ENCODE data around the gene WRAP53. TPM values are rescaled to one million over a fixed set of nuclear protein-coding genes. Genes with fewer than 3 reads are reported as not detected.
A peak's percentile ranks its signal among the peaks of the same experiment; 100 is the strongest.

WRAP53 gene
- total RNA-seq, 1 donor from 2014 or later, result 7.3 TPM

DNA sequence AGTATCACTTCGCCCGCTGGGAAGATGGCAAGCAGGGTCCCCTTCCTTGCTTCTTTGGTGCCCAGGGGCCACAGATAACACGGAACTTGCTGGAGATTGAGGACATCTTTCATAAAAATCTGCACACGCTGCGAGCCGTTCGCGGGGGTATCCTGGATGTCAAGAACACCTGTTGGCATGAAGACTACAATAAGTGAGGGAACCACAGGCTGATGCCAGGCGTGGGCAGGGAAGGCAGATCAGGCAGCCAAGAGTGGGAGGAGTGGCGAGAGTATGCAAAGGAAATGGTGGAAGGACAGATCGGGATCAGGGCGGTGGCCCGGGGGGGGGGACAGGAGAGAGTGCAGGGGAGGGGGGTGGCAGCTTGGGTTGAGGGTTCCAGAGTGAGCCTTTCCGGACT is 51.5 kb downstream of the WRAP53 start:
- H3K36me3 ChIP-seq (ENCODE audit: control insufficient read depth in 3 of 3, insufficient read depth in 3 of 3, low read length in 3 of 3), result no peaks in the 10 kb centered on the region
- H3K4me3 ChIP-seq (ENCODE audit: low read length in 3 of 3), result no peak overlapping the region
- no peak overlapping the region for H3K9ac ChIP-seq (ENCODE audit: low read depth in 1 of 3, low read length in 3 of 3)
- no peaks in the 10 kb centered on the region for H3K9me3 ChIP-seq (ENCODE audit: control insufficient read depth in 3 of 3, low read length in 3 of 3)
- H3K27ac ChIP-seq (ENCODE audit: low read depth, low read length), result no peak overlapping the region
- H3K27me3 ChIP-seq (ENCODE audit: control insufficient read depth in 3 of 3, insufficient read depth in 3 of 3, low read length in 3 of 3), result peaks cover 20 to 33% (median 27%) of the 10 kb centered on the region in 3 donors
- H3K4me1 ChIP-seq (ENCODE audit: control insufficient read depth in 3 of 3, insufficient read depth in 3 of 3, low read length in 3 of 3), result peaks cover 0 to 2% (median 0%) of the 10 kb centered on the region in 3 donors

DNA sequence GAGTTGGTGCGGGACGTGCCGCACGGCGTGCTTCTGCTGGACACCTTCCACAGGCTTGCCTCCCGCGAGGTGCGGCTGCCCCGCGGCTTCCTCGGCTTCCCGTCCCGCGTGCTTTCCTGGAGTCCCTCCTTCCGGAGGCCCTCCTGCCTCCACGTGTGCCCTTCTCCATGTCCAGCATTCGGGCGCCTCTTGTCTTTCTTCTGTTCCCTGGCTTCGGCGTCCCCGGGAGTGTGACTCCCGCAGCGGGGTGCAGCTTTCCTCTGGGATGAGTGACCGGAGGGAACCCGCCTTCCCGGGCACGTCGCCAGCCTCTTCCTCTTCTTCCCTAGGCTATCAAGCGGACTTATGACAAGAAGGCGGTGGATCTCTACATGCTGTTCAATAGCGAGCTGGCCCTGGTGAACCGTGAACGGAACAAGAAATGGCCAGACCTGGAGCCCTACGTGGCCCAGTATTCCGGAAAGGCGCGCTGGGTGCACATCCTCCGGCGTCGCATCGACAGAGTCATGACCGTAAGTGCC is 52.3 kb downstream of the WRAP53 start:
- no peak overlapping the region for H3K27ac ChIP-seq (ENCODE audit: low read depth, low read length)

DNA sequence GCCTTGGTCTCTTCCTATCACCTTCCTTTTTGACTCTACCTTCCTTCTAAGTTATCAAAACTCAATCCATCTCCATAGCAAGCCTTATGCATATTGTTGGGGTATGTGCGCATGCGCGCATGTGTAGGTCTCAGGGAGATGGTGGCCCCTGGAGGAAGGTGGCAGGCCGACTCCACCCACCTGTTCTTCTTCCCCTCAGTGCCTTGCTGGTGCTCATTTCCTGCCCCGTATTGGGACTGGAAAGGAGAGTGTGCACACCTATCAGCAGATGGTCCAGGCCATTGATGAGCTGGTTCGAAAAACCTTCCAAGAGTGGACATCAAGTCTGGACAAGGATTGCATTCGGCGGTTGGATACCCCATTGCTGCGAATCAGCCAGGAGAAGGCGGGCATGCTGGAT is 54.5 kb downstream of the WRAP53 start:
- peaks cover 14 to 21% (median 19%) of the 10 kb centered on the region in 3 donors for H3K27me3 ChIP-seq (ENCODE audit: control insufficient read depth in 3 of 3, insufficient read depth in 3 of 3, low read length in 3 of 3)
- no peak overlapping the region for H3K27ac ChIP-seq (ENCODE audit: low read depth, low read length)
- no peaks in the 10 kb centered on the region for H3K36me3 ChIP-seq (ENCODE audit: control insufficient read depth in 3 of 3, insufficient read depth in 3 of 3, low read length in 3 of 3)
- H3K9me3 ChIP-seq (ENCODE audit: control insufficient read depth in 3 of 3, low read length in 3 of 3), result no peaks in the 10 kb centered on the region
- H3K9ac ChIP-seq (ENCODE audit: low read depth in 1 of 3, low read length in 3 of 3), result no peak overlapping the region
- peaks cover 0 to 2% (median 0%) of the 10 kb centered on the region in 3 donors for H3K4me1 ChIP-seq (ENCODE audit: control insufficient read depth in 3 of 3, insufficient read depth in 3 of 3, low read length in 3 of 3)
- no peak overlapping the region for H3K4me3 ChIP-seq (ENCODE audit: low read length in 3 of 3)

More for the DNA sequence above, 52.3 kb downstream of the WRAP53 start:
- no peaks in the 10 kb centered on the region for H3K9me3 ChIP-seq (ENCODE audit: control insufficient read depth in 3 of 3, low read length in 3 of 3)
- peaks cover 0 to 2% (median 0%) of the 10 kb centered on the region in 3 donors for H3K4me1 ChIP-seq (ENCODE audit: control insufficient read depth in 3 of 3, insufficient read depth in 3 of 3, low read length in 3 of 3)
- no peaks in the 10 kb centered on the region for H3K36me3 ChIP-seq (ENCODE audit: control insufficient read depth in 3 of 3, insufficient read depth in 3 of 3, low read length in 3 of 3)
- peak overlapping the region in 2 of 3 donors; percentile 20 to 29 for H3K4me3 ChIP-seq (ENCODE audit: low read length in 3 of 3)
- H3K9ac ChIP-seq (ENCODE audit: low read depth in 1 of 3, low read length in 3 of 3), result no peak overlapping the region
- peaks cover 20 to 33% (median 27%) of the 10 kb centered on the region in 3 donors for H3K27me3 ChIP-seq (ENCODE audit: control insufficient read depth in 3 of 3, insufficient read depth in 3 of 3, low read length in 3 of 3)

GRCh38 chr17:7744416-7744815 is 56.1 kb downstream of the WRAP53 start:
- Histone ChIP-seq H3K9ac (ENCODE audit: low read depth in 1 of 3, low read length in 3 of 3) (no peak overlapping the region), H3K27ac (ENCODE audit: low read depth, low read length) (no peak overlapping the region), H3K27me3 (ENCODE audit: control insufficient read depth in 3 of 3, insufficient read depth in 3 of 3, low read length in 3 of 3) (peaks cover 12 to 24% (median 14%) of the 10 kb centered on the region in 3 donors), H3K9me3 (ENCODE audit: control insufficient read depth in 3 of 3, low read length in 3 of 3) (no peaks in the 10 kb centered on the region), H3K36me3 (ENCODE audit: control insufficient read depth in 3 of 3, insufficient read depth in 3 of 3, low read length in 3 of 3) (no peaks in the 10 kb centered on the region), H3K4me1 (ENCODE audit: control insufficient read depth in 3 of 3, insufficient read depth in 3 of 3, low read length in 3 of 3) (peaks cover 0 to 2% (median 0%) of the 10 kb centered on the region in 3 donors), H3K4me3 (ENCODE audit: low read length in 3 of 3) (no peak overlapping the region)

- H3K9ac ChIP-seq (ENCODE audit: low read depth in 1 of 3, low read length in 3 of 3), result no peak overlapping the region
- H3K9me3 ChIP-seq (ENCODE audit: control insufficient read depth in 3 of 3, low read length in 3 of 3), result no peaks in the 10 kb centered on the region
- H3K4me1 ChIP-seq (ENCODE audit: control insufficient read depth in 3 of 3, insufficient read depth in 3 of 3, low read length in 3 of 3), result no peaks in the 10 kb centered on the region
- H3K4me3 ChIP-seq (ENCODE audit: low read length in 3 of 3), result no peak overlapping the region
- H3K27me3 ChIP-seq (ENCODE audit: control insufficient read depth in 3 of 3, insufficient read depth in 3 of 3, low read length in 3 of 3), result peaks cover 3 to 12% (median 5%) of the 10 kb centered on the region in 3 donors
- no peak overlapping the region for H3K27ac ChIP-seq (ENCODE audit: low read depth, low read length)
- H3K36me3 ChIP-seq (ENCODE audit: control insufficient read depth in 3 of 3, insufficient read depth in 3 of 3, low read length in 3 of 3), result no peaks in the 10 kb centered on the region
Measured at GRCh38 chr17:7745748-7746470, 57.6 kb downstream of the WRAP53 start.

- H3K9me3 ChIP-seq (ENCODE audit: control insufficient read depth in 3 of 3, low read length in 3 of 3), result no peaks in the 10 kb centered on the region
- no peak overlapping the region for H3K9ac ChIP-seq (ENCODE audit: low read depth in 1 of 3, low read length in 3 of 3)
- no peak overlapping the region for H3K4me3 ChIP-seq (ENCODE audit: low read length in 3 of 3)
- no peak overlapping the region for H3K27ac ChIP-seq (ENCODE audit: low read depth, low read length)
- H3K27me3 ChIP-seq (ENCODE audit: control insufficient read depth in 3 of 3, insufficient read depth in 3 of 3, low read length in 3 of 3), result peaks cover 0 to 7% (median 4%) of the 10 kb centered on the region in 3 donors
- H3K4me1 ChIP-seq (ENCODE audit: control insufficient read depth in 3 of 3, insufficient read depth in 3 of 3, low read length in 3 of 3), result no peaks in the 10 kb centered on the region
- H3K36me3 ChIP-seq (ENCODE audit: control insufficient read depth in 3 of 3, insufficient read depth in 3 of 3, low read length in 3 of 3), result no peaks in the 10 kb centered on the region
Measured at GRCh38 chr17:7747635-7748071, 59.4 kb downstream of the WRAP53 start.

- H3K36me3 ChIP-seq (ENCODE audit: control insufficient read depth in 3 of 3, insufficient read depth in 3 of 3, low read length in 3 of 3), result no peaks in the 10 kb centered on the region
- no peaks in the 10 kb centered on the region for H3K4me1 ChIP-seq (ENCODE audit: control insufficient read depth in 3 of 3, insufficient read depth in 3 of 3, low read length in 3 of 3)
- H3K9ac ChIP-seq (ENCODE audit: low read depth in 1 of 3, low read length in 3 of 3), result no peak overlapping the region
- peaks cover 0 to 8% (median 0%) of the 10 kb centered on the region in 3 donors for H3K27me3 ChIP-seq (ENCODE audit: control insufficient read depth in 3 of 3, insufficient read depth in 3 of 3, low read length in 3 of 3)
- no peaks in the 10 kb centered on the region for H3K9me3 ChIP-seq (ENCODE audit: control insufficient read depth in 3 of 3, low read length in 3 of 3)
- no peak overlapping the region for H3K27ac ChIP-seq (ENCODE audit: low read depth, low read length)
- H3K4me3 ChIP-seq (ENCODE audit: low read length in 3 of 3), result no peak overlapping the region
Measured at GRCh38 chr17:7748076-7748775, 59.9 kb downstream of the WRAP53 start.

DNA sequence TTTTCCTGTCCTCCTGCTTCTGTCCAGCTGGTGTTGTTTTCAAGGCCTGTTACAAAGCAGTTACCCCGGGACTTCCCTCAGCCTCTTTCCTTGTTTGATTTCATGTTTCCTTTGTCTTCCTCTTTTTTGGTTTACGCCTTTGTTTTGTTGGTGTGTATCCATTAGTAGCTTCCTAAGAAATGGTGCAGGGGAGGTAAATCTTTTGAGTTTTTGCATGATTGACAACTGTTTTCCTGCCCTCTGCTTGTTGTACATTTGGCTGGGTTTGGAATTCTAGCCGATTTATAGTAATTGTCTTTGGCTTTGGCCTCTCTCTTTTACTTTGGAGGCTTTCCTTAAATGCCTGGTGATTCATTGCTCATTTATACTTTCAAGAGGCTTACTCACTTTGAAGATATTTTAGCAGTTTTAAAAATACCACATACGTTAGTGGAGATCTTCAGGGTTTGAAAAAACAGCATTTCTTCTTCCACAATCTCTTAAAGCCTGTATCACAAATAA is 62.1 kb downstream of the WRAP53 start:
- Histone ChIP-seq H3K4me3 (ENCODE audit: low read length in 3 of 3) (no peak overlapping the region), H3K9ac (ENCODE audit: low read depth in 1 of 3, low read length in 3 of 3) (no peak overlapping the region), H3K36me3 (ENCODE audit: control insufficient read depth in 3 of 3, insufficient read depth in 3 of 3, low read length in 3 of 3) (no peaks in the 10 kb centered on the region), H3K4me1 (ENCODE audit: control insufficient read depth in 3 of 3, insufficient read depth in 3 of 3, low read length in 3 of 3) (no peaks in the 10 kb centered on the region), H3K27me3 (ENCODE audit: control insufficient read depth in 3 of 3, insufficient read depth in 3 of 3, low read length in 3 of 3) (peaks cover 0 to 16% (median 0%) of the 10 kb centered on the region in 3 donors), H3K9me3 (ENCODE audit: control insufficient read depth in 3 of 3, low read length in 3 of 3) (no peaks in the 10 kb centered on the region), H3K27ac (ENCODE audit: low read depth, low read length) (no peak overlapping the region)

Data from skeletal muscle tissue (tissue), 4 donors.